GM10847 (cell line): ENCODE results near the gene DLG2.

Source experiments
- POLR2A ChIP-seq: IDR thresholded peaks from 2 replicates; pipeline ENCODE4 v1.6.1; 2011; ENCODE audit not compliant: insufficient read length; ENCODE audit errors: extremely low read depth

Gene DLG2

GRCh38 chr11:83823461-83824025, 1803.6 kb downstream of the DLG2 start:
- TF ChIP-seq POLR2A: no peak

GRCh38 chr11:83819931-83820549, 1807.1 kb downstream of the DLG2 start:
- no peak for TF ChIP-seq POLR2A

- no peak for TF ChIP-seq POLR2A
These were observed 1808.8 kb downstream of the DLG2 start for GRCh38 chr11:83818349-83818748.

DNA sequence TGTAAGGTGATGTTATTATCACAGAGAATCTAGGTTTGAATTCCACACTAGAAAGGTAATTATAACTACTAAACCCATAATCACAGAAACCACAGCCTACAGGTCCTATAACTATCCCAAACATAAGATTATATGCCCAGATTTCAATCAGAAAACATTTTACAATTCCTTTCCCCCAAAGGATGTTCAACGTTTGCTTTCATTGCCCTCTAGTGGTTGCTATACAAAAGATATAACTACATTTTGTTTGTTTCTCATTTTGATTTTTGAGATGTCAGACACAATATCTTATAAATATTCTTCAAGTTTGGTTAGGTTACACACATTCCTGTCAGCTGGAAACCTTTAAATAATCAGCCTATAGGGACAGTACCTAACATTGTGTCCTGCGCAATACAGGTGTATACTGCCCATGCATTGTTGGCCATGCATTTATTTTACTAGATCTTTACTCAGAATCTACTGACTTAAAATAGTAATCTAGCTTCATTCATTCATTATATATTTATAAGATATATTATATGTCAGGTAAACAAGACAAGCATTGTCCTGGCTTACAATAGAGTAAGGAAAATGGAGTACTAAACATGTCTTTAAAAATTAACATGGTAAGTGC, 1810.5 kb downstream of the DLG2 start:
- no peak for TF ChIP-seq POLR2A

GRCh38 chr11:83815736-83816135, 1811.4 kb downstream of the DLG2 start:
- TF ChIP-seq POLR2A: no peak

GRCh38 chr11:83813296-83813695, 1813.8 kb downstream of the DLG2 start:
- no peak for TF ChIP-seq POLR2A

GRCh38 chr11:83809274-83809673, 1817.9 kb downstream of the DLG2 start:
- no peak for TF ChIP-seq POLR2A

DNA sequence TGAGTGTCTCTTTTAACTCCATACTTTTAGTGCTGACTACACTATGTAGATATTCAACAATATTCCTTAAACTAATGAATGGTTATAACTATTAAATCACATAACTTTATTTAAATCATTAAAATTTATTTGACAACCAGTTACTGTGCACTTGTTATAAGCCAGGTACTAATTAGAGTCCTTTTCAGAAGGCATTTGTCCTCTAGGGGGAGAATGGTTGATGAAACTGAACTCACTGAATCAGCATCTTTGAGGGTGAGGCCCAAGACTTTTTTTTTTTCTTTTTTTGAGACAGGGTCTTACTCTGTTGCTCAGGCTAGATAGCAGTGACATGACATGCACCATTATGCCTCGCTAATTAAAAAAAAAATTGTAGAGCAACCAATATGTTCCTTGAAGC, 1825.3 kb downstream of the DLG2 start:
- no peak for TF ChIP-seq POLR2A

- no peak for TF ChIP-seq POLR2A
These were observed 1833.8 kb downstream of the DLG2 start for GRCh38 chr11:83793310-83793709.

DNA sequence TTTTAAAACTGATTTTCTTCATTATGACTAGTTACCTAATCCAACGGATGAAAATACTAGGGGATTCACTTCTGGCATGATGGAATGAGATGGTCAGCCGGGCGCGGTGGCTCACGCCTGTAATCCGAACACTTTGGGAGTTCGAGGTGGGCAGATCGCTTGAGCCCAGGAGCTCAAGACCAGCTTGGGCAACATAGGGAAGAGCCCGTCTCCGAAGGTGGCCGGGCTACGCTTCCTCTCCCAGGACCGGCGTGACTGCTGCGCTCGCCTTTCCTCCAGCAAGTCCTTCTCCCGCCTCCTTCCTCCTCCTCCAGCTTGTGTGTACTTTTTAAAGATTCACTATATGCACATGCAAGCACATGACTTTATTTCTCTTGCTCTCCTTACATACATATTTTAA, 1835.6 kb downstream of the DLG2 start:
- no peak for TF ChIP-seq POLR2A

- TF ChIP-seq POLR2A: no peak
These were observed 1841.2 kb downstream of the DLG2 start for GRCh38 chr11:83785942-83786341.

DNA sequence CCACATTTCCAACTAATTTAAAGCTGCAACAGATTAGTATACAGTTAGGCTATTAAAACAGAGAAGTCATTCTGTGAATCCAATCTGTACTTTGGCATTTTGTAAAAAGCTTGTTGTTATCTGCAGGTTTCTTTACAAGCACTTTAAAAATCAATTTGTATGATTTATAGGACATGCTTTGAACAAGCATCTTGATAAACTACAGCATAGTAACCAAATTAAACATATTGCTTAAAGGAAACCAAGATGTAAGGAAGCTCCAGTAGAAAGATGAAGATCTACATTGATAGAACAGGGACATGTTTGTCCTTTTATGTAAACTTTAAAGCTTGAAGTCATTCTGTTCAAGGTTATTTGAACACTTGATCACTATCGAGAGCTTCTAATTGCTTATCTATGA, 1842.7 kb downstream of the DLG2 start:
- no peak for TF ChIP-seq POLR2A

GRCh38 chr11:83782329-83782728, 1844.8 kb downstream of the DLG2 start:
- TF ChIP-seq POLR2A: no peak

DNA sequence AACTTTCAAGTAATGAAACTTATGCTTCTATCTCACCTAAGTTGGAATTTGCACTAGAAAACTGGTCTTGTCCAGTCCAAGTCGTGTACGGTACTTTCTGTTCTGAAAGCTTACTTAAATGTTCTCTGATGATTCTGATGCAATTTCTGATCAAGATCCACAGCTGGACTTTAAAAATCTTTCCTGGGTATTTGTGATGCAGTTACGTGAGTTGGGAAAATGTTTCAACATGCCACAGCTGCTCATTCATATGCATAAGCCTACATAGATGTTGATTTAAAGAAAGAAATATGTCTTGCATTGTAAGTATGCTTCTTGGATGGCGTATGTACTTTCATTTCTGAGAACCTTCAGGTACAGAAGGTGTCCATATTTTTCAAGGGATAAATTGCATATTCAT, 1847.3 kb downstream of the DLG2 start:
- TF ChIP-seq POLR2A: no peak

DNA sequence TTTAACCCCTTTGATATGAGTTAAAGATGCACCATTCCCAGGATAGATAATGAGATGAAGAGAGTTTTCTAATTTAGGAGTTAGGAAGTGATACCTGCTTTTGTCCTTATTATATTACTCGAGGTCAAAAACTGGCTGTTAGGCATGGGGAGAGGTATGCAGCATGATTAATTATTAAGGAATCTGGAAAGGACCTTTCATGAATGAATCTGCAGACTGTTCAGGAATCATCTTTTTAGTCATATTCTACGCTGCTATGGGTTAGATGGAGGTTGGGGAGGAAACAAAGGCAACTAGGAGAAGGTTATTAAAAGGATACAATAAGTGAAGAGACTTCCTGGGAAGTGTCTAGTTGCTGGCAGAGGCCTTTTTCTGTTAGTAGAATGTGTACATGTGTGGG, 1848.5 kb downstream of the DLG2 start:
- no peak for TF ChIP-seq POLR2A

GRCh38 chr11:83773950-83774880, 1852.9 kb downstream of the DLG2 start:
- TF ChIP-seq POLR2A: no peak
